ENCODE measurements around the gene NT5M.

NT5M gene

GRCh38 chr17:17395885-17396284, 92.7 kb downstream of the NT5M start:
- no peak for DNase-seq

All from stimulated activated CD4-positive, alpha-beta T cell treated with anti-CD3 and anti-CD28 coated beads, Interleukin-2, amount 100 ng/mL, for 48 hours (primary cell).